DLD1 (cell line): Measurements from ENCODE around the gene NRK.
"Not testable (repeated sequence)": the region's sequence is repeated elsewhere in the genome, so short reads cannot be mapped to it uniquely, and the experiment has no call there.

Source experiments
- in situ Hi-C: cut with HindIII; loops from 2 replicates; pipeline ENCODE4 v1.10.0; 2017; ENCODE audit warnings: low sequenced_read_pairs

Gene NRK

GRCh38 chrX:105822138-105823091, at the start of gene NRK:
Gene NRK (plus strand): TSS chrX:105822539. CDS start chrX:105822846, 307 bp downstream.
- in situ Hi-C loops = no loop called here

GRCh38 chrX:105773801-105774200, 48.5 kb upstream of the NRK start:
- in situ Hi-C loops = no loop called here

DNA sequence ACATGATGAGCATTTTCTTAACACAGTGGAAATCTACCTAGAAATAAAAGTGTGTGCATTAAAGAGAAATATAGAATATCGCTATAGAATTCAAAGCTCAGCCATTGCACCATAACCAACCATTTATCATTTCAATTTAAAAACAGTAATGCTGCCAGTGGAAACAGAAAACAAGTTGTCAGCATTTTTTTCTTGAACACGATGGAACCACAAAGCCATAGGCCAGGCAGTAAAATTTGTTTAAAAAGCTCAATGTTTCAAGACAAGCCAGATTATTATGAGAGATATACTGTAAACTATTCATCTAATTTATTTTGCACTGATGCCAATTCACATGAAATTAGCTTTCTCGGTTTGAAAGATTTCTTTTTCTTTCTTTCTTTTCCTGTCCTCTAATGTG, 46.7 kb upstream of the NRK start:
- in situ Hi-C loops = no loop called here

DNA sequence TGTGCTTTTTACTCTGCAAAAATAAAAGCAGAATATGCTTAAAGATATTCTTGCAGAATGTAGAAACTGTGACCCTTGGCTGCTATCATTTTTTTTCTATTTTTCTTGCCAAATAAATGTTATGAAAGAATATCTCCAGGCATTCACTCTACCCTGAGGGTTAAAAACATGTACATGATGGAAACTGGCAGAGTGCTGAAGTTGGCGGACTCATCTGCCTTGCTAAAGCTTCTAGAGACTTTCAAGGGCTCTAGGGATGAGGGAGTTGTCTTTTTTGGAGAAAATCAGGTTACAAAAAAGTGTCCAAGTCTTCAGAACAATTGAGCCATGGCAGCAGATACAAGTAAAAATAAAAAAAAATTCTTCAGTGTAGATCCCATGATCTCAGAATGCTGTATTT, 40.5 kb upstream of the NRK start:
- in situ Hi-C loops = no loop called here

GRCh38 chrX:105796877-105797276, 25.5 kb upstream of the NRK start:
- in situ Hi-C loops = not testable (repeated sequence)

GRCh38 chrX:105803891-105804290, 18.4 kb upstream of the NRK start:
- in situ Hi-C loops = no loop called here

GRCh38 chrX:105805655-105806054, 16.7 kb upstream of the NRK start:
- in situ Hi-C loops = not testable (repeated sequence)

DNA sequence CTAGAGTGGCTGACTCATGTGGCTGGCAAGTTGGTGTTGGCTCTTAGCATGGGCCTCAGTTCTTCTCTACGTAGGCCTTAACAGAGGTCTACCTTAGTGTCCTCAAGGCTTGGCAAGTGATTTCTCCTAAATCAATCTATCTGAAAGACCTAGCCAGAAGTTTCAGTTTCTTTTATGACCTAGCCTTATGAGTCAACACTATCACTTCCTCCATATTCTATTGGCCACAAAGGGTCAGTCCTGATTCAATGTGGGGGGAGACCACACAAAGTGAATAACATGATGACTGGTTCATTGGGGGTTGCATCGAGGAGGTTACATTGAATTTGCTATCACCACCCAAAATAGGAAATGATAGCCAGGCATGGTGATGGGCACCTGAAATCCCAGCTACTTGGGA, 5.8 kb upstream of the NRK start:
- in situ Hi-C loops = no loop called here

DNA sequence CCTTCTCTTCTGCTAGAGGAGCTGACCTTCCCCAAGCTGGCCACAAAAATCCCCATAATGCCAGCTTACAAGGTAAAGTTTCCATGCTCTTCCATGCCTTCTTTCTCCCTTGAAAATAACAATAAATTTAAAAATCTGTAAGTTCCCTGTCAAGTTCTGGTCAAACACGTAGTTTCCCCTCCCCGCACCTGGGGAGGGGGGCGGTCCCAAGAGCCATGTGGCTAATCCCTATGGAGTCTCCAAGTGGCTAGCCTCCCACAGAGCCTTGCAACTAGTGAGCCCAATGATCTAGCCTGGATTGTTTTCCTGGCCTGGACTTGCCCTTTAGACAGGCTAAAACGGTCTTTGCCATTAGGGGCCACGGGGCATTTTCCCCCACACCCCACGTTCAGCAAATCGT, 2.1 kb upstream of the NRK start:
- in situ Hi-C loops = no loop called here

- in situ Hi-C loops = no loop called here
These were observed 743 bp upstream of the NRK start for GRCh38 chrX:105821471-105822121.

GRCh38 chrX:105823092-105823455, 735 bp downstream of the NRK start:
- in situ Hi-C loops = no loop called here

DNA sequence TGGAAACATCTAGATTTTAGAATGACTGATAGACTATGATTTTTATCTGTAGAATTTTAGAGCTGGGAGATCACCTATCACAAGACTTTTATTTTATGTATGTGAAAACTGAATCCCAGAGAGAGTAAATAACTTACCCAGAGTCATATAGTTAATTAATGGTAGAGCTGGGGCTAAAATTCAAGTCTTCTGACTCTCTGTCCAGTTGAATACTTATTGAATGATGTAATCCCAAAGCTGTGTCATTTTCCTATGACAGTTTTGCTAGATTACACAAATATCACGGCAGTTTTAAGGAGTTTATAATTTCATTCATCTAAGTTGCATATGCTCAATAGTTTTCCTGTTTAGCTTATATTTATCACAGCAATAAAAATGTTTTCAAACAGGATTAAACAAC, 6.7 kb downstream of the NRK start:
- in situ Hi-C loops = no loop called here

- in situ Hi-C loops = no loop called here
These were observed 14.9 kb downstream of the NRK start for GRCh38 chrX:105837232-105837631.

GRCh38 chrX:105845631-105846030, 23.3 kb downstream of the NRK start:
- in situ Hi-C loops = no loop called here

DNA sequence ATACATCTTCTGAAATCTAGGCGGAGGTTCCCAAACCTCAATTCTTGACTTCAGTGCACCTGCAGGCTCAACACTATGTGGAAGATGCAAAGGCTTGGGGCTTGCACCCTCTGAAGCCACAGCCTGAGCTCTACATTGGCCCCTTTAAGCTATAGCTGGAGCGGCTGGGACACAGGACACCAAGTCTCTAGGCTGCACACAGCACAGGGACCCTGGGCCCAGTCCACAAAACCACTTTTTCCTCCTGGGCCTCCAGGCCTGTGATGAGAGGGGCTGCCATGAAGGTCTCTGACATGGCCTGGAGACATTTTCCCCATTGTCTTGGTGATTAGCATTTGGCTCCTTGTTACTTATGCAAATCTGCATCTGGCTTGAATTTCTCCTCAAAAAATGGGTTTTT, 27.8 kb downstream of the NRK start:
- in situ Hi-C loops = not testable (repeated sequence)

DNA sequence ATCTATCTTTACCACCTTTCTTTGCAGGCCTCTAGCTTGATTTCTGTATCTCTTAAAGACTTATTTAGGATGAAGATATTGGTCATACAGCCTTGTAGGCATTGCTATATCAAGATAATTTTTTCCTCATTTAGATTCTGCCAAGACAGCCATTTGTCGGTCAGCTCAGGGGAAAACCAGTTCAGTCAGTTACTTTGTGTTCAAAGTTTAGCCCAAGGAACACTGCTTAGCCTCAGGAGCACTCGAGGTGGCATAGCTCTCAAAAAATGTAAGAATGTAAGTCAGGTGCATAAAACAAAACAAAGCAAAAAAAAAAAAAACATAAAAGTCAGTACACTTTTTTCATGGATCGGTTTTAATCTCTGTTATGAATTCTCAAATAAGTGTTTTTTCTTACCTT, 43.4 kb downstream of the NRK start:
- in situ Hi-C loops = no loop called here

DNA sequence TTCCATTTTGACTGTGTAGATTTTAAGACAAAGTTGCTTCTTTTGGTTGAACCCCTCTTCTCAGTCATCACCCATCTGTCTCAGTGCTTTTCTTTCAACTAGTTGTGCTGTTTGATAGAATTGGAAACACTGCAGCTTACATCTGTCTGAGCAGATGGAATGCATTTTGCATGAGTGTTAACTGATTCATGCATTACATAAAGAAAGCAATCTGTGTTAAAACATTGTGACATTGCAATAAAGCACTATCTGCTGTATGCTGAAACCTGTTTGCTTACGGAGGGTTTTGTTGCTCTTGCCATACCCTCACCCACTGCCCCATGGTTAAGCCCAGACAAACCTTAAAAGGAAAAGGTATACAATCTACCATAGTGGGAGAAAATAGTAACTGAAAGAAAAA, 47.4 kb downstream of the NRK start:
- in situ Hi-C loops = no loop called here

- in situ Hi-C loops = no loop called here
These were observed 48.1 kb downstream of the NRK start for GRCh38 chrX:105870445-105870844.

GRCh38 chrX:105872941-105873340, 50.6 kb downstream of the NRK start:
- in situ Hi-C loops = no loop called here

DNA sequence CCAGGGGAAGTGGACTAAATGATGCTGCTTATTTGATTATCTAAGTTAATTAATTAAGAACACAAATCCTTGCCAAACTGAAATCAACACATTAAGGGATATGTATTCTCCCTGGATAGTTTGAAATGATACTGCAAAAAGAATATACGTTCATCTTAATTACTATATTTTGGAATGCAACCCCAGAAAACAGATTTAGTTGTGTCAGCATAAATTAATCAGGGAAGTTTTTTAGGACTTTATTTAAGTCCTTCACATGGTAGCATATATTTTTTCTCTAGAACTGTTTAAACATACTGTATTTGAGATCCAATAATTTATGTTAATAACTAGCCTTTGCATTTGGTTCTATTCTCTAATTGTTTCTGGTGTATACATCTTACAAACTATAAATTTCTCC, 52.5 kb downstream of the NRK start:
- in situ Hi-C loops = no loop called here

DNA sequence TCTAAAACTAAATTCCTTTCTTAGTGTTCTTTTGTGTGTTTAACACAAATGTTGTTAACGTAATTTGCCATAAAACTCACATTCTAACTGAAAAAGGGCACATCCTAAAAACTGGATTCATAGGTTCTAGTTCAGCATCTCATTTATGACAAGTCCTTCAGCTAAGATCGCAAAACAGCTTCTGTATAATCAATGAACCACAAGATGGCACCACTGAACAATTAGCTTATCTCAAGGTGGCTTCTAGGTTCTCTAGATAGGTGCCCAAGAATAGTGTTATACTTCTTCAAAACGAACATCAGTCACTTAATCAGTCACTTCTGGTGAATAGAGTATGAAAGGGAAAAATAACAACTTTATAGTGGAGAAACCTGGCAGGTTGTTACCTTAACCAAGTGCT, 54.3 kb downstream of the NRK start:
- in situ Hi-C loops = no loop called here

GRCh38 chrX:105880491-105880890, 58.2 kb downstream of the NRK start:
- in situ Hi-C loops = no loop called here
